Esophagus muscularis mucosa (tissue), 4 donors: Measurements from ENCODE around the gene CHI3L2. TPM values are rescaled to one million over a fixed set of nuclear protein-coding genes. Genes with fewer than 3 reads are reported as not detected.

Experiments
- DNase-seq: peaks from one replicate; pipeline ENCODE4 v3.0.0-alpha.2; 2017; ENCODE audit errors: extremely low spot score
- H3K27ac ChIP-seq, 4 donors: fragments of 200-600 bp; sonication (generic); replicated peaks in 1 of 4; 1 replicate in 3 of 4; 2 replicates in 1 of 4; pipeline ENCODE4 v1.5.1; 2016 to 2019; ENCODE audit warnings: mild to moderate bottlenecking in 1 of 4
- H3K27me3 ChIP-seq, 4 donors: fragments of 200-600 bp; sonication (generic); one replicate each; pipeline versions ENCODE4 v1.5.1 to v1.6.0; 2016 to 2019
- H3K36me3 ChIP-seq, 4 donors: fragments of 200-600 bp; sonication (generic); one replicate each; pipeline ENCODE4 v1.5.1; 2016 to 2019
- H3K4me1 ChIP-seq, 4 donors: fragments of 200-600 bp; sonication (generic); one replicate each; pipeline ENCODE4 v1.5.1; 2016 to 2019
- H3K4me3 ChIP-seq, 4 donors: fragments of 200-600 bp; sonication (generic); 1 replicate in 2 of 4; 2 replicates in 2 of 4; pipeline ENCODE4 v1.5.1; 2016 to 2019; ENCODE audit warnings: mild to moderate bottlenecking in 4 of 4, moderate library complexity in 1 of 4
- H3K9me3 ChIP-seq, 4 donors: fragments of 200-600 bp; sonication (generic); 1 replicate in 3 of 4; 2 replicates in 1 of 4; pipeline ENCODE4 v1.5.1; 2016 to 2019
- CTCF ChIP-seq, 3 experiments: fragments of 200-600 bp in 2 of 3; fragments of 450-650 bp in 1 of 3; sonication (generic) in 2 of 3; IDR thresholded peaks; one replicate each; pipeline ENCODE4 v1.5.1; 2017 to 2019; ENCODE audit warnings: antibody characterized with exemption in 3 of 3, mild to moderate bottlenecking in 2 of 3, moderate library complexity in 1 of 3
- EP300 ChIP-seq: sonication (generic); formaldehyde crosslinking; IDR thresholded peaks from one replicate; pipeline ENCODE4 v1.6.1; 2017; ENCODE audit warnings: antibody characterized with exemption
- POLR2A ChIP-seq: fragments of 450-650 bp; IDR thresholded peaks from one replicate; pipeline ENCODE4 v1.6.1; 2017; ENCODE audit warnings: antibody characterized with exemption, moderate library complexity, mild to moderate bottlenecking, low read depth
- POLR2AphosphoS5 ChIP-seq, 2 donors: sonication (generic); formaldehyde crosslinking; IDR thresholded peaks; one replicate each; pipeline ENCODE4 v1.6.1; 2017; ENCODE audit warnings: antibody characterized with exemption in 2 of 2
- WGBS: methylation state at CpG from one replicate; pipeline ENCODE4 v1.1.5; 2018; 5-methylcytosine and 5-hydroxymethylcytosine counted together
- intact Hi-C: fragments of 100-400 bp; cut with DNase I; formaldehyde crosslinking; loops from one replicate; pipeline ENCODE4 v1.15.1; 2023
- total RNA-seq, 4 donors: library from RNA; depleted of rRNA; stranded (reverse); fragments of >200 nt; gene quantifications; one replicate each; pipeline versions ENCODE4 v1.1.0 to v1.2.1, GENCODE V29; 2016

Gene CHI3L2
- total RNA-seq, 4 donors from 2014 or later = 1.7 to 5.4 TPM; not detected in 2

GRCh38 chr1:111228748-111229126 lies 1.2 kb downstream of the CHI3L2 start:
- H3K27ac ChIP-seq = peak overlapping the region in 1 of 4 donors; percentile 38
- intact Hi-C loops = loop anchor here (10.0 kb wide), 1 partner anchor 536 kb away; no protein-coding TSS in a partner anchor
- no peak for TF ChIP-seq EP300
- no peak for TF ChIP-seq CTCF (IDR thresholded peaks at IDR 0.05)
- TF ChIP-seq POLR2AphosphoS5 (IDR thresholded peaks at IDR 0.05) = no peak
- no peak for TF ChIP-seq POLR2A

DNA sequence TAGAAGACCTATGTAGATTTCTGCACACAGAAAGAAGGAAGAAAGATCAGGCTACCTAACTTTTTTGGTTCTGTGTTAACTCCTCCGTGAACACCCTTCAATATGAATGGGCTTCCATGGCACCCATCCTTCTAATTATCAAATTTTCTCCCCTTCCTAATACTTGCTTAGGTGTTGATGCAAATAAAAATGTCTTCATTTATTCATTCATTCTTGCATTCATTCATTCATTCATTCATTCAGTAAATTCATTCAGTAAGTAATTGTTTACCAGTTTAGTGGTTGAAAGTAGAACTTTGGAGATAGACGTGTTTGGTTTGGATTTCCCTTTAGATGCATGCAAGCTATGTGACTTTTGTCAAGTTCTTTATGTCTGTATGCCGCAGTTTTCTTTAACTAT lies 4.6 kb downstream of the CHI3L2 start:
- WGBS = 92% methylated on average over 3 of the region's 3 CpGs
- DNase-seq = no peak
- Histone ChIP-seq H3K36me3 (no peaks in the 10 kb centered on the region), H3K27ac (no peak overlapping the region), H3K9me3 (no peaks in the 10 kb centered on the region), H3K27me3 (peaks cover 0 to 8% (median 0%) of the 10 kb centered on the region in 4 donors), H3K4me3 (no peak overlapping the region), H3K4me1 (peaks cover 0 to 16% (median 3%) of the 10 kb centered on the region in 4 donors)
- no peak for TF ChIP-seq CTCF (IDR thresholded peaks at IDR 0.05)
- no peak for TF ChIP-seq EP300
- no peak for TF ChIP-seq POLR2AphosphoS5 (IDR thresholded peaks at IDR 0.05)
- TF ChIP-seq POLR2A = no peak
- intact Hi-C loops = no loop called here

More at GRCh38 chr1:111228748-111229126, 1.2 kb downstream of the CHI3L2 start:
- no peak for DNase-seq
- 60% methylated on average over 2 of the region's 2 CpGs for WGBS
- no peaks in the 10 kb centered on the region for H3K27me3 ChIP-seq
- peaks cover 0 to 16% (median 3%) of the 10 kb centered on the region in 4 donors for H3K4me1 ChIP-seq
- no peaks in the 10 kb centered on the region for H3K36me3 ChIP-seq
- H3K9me3 ChIP-seq = no peaks in the 10 kb centered on the region
- no peak overlapping the region for H3K4me3 ChIP-seq

DNA sequence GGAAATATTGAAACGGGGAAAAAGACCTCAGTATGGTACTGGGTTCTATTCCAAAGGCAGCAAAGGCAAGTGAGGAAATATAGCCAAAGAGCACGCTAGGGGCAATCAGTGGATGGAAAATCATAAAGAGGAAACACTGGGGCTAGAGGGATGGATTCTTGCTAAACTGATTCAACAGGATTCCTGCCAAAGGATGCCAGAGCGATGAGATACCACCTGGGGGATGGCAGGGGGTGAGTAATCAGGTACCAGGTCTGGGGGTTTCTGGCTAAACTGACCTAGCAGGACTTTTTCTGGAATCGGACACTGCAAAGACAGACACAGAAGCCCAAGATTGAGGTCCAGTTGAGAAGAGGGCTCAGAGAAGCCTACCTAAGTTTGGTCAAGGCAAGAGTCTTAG lies 6.7 kb downstream of the CHI3L2 start:
- 87% methylated on average over 4 of the region's 4 CpGs for WGBS
- intact Hi-C loops = no loop called here
- Histone ChIP-seq H3K4me1 (no peaks in the 10 kb centered on the region), H3K27me3 (peaks cover 0 to 8% (median 0%) of the 10 kb centered on the region in 4 donors), H3K9me3 (no peaks in the 10 kb centered on the region), H3K36me3 (no peaks in the 10 kb centered on the region), H3K4me3 (no peak overlapping the region), H3K27ac (no peak overlapping the region)
- TF ChIP-seq POLR2AphosphoS5 (IDR thresholded peaks at IDR 0.05) (no peak), POLR2A (no peak), CTCF (IDR thresholded peaks at IDR 0.05) (no peak)
- no peak for DNase-seq

GRCh38 chr1:111234866-111235265 lies 7.4 kb downstream of the CHI3L2 start:
- H3K9me3 ChIP-seq = no peaks in the 10 kb centered on the region
- TF ChIP-seq CTCF (IDR thresholded peaks at IDR 0.05) = no peak
- no peak for TF ChIP-seq EP300
- no peak for TF ChIP-seq POLR2A
- TF ChIP-seq POLR2AphosphoS5 (IDR thresholded peaks at IDR 0.05) = no peak
- 79% methylated on average over 3 of the region's 3 CpGs for WGBS
- H3K4me1 ChIP-seq = no peaks in the 10 kb centered on the region
- H3K27ac ChIP-seq = no peak overlapping the region
- H3K4me3 ChIP-seq = no peak overlapping the region
- no peak for DNase-seq
- intact Hi-C loops = no loop called here
- H3K27me3 ChIP-seq = peaks cover 0 to 8% (median 0%) of the 10 kb centered on the region in 4 donors
- H3K36me3 ChIP-seq = no peaks in the 10 kb centered on the region

DNA sequence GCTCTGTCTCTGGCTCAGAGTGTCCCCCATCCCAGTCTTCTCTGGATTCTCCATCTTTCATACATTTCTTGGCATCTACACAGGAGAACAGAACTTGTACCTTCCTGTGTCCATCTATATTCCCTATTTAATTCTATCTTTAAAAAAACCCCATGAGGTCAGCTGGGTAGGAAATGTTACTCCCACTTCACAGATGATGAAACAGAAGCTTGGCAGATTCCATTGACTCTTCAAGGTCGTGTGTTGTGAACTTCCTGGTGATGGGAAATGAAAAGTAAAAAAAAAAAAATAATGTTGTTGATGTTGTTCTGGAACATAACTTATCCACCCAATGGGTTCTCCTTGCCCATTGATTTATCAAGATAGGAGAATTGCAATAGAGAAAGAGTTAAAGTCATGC lies 8.9 kb downstream of the CHI3L2 start:
- no peak for DNase-seq
- H3K36me3 ChIP-seq = no peaks in the 10 kb centered on the region
- no peaks in the 10 kb centered on the region for H3K9me3 ChIP-seq
- H3K27ac ChIP-seq = no peak overlapping the region
- peaks cover 0 to 8% (median 0%) of the 10 kb centered on the region in 4 donors for H3K27me3 ChIP-seq
- no peaks in the 10 kb centered on the region for H3K4me1 ChIP-seq
- 28% methylated on average over 1 of the region's 1 CpG for WGBS
- no peak overlapping the region for H3K4me3 ChIP-seq
- intact Hi-C loops = no loop called here
- no peak for TF ChIP-seq EP300
- TF ChIP-seq POLR2AphosphoS5 (IDR thresholded peaks at IDR 0.05) = no peak
- no peak for TF ChIP-seq POLR2A
- TF ChIP-seq CTCF (IDR thresholded peaks at IDR 0.05) = no peak
